ENCODE measurements around the gene HEY2.
A peak's percentile ranks its signal among the peaks of the same experiment; 100 is the strongest.
"Not testable (repeated sequence)": the region's sequence is repeated elsewhere in the genome, so short reads cannot be mapped to it uniquely, and the experiment has no call there.

The HEY2 gene

DNA sequence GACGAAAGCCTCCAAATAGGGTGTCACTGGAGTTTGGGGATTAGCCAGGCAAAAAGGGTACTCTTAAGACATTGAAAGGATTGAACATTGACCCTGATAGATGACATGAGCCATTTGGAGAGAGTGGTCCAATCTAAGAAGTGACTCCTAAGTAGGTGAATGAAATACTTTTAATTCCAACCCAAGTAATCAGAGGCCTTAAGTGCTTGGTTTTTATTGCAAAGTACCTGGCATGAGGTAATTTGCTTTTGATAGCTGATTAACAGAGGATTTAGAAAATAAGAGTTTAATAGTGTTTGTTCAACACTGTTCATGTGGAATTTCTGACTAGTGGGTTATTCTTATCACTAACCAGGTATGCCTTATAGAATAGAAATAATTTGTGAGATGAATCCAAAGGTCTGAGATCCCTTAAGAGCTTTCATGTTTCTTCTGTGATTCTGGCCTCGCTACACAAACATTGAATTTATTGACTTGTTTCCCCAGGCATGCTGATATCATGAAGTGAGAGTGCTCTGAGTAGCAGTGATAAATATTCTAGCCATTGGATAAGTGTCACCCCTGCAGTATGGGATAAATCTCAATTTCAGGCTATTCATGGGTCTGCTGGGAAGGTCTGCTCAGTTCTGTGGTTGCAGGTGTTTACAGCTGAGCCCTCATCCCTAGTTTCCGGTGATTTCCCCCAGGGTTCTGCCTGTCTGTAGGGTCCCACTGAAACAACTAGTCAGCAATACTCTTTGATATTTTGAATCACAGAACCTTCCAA is 47.9 kb downstream of the HEY2 start:
- DNase-seq: no peak

DNA sequence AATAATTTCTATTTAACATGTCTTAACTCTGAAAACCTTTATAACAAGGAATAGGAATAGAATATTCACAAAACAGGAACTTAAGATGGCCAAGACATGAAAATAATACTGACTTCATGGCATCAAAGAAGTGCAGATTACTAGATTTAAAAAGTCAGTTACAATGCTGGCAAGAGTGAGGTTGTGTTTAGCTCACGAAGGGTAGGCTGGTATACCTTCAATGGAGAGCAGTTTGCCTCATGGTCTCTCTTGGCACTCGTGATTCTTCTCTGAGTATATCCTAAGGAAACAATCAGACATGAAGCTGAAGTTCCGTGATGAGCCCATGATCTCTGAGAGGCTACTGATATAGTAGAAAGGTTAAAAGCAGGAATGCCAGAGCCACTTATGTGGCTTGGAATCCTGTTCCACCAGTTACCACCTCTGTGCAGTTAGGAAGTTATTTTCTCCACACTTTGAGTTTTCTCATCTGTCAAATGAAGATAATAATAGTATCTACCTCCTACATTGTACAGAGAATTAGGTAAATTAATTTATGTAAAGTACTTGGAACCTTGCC is 48.5 kb downstream of the HEY2 start:
- no peak for DNase-seq

DNA sequence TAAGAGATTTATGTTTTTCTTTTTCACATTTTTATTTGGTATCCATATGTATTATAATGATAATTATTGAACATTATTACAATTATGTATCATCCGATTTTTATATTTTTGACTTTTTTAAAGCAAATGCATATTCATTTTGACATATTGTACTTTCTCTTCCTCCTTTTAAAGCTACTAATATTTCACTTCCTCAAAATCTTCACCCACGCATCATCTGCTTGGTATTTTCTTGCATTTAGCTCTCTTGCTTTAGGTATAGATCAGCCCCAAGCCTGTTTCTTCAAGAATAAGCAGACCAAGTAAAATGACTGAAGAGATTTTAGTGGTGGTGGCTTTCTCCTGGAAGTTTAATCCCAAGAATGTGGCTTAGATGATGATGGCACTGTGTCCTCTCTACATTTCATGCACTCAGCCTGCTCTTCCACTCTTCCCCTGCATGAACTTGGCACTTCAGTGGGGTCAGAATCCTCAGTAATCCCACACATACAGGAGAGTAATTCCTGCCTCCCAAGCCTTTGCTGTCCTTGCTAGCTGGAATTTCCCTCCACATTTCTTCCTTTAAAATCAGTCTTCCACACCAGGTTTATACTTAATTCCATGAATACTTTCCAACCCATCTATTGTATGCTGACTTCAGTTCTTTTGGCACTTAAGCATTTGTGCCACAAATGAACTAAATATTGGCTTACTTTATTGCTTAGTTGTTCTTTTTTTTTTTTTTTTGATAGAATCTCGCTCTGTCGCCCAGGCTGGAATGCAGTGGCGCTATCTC is 49.5 kb downstream of the HEY2 start:
- no peak for DNase-seq

DNA sequence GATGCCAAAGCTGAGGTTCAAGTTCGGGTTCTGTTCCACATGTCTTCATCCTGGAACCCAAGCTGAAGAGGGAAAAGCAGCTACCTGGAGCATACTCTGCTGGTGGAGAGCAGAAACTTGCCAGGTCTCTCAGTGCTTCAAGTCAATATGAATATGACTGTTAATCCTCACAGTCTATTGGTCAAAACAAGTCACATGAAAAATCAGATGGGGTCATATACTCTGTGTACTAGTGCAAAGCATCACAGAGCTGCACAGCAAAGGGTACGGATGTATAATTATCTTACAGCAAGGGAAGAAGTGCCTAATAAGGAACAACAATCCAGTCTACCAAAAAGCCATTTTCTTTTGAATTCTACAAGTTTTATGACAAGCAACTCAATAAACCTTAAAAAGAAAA is 53.0 kb downstream of the HEY2 start:
- DNase-seq: no peak

DNA sequence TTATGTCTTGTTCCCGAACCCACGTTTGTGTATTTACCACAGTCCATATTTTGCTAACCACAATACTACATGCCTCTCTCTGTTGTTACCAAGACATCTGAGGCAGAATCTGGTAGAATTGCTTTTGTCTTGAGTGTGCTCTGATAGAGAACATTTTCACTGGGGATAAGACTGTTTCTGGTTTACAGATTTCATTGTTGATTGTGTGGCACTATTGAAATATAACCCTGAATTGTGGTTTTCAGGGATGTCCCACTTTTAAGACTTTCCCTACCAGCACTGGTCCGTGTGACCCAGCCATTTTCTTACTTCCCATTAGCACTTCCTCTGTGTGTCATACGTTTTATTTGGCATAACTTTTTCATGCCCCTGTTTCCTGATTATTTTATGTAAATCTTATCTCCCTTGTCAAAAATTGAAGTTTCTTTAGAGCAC is 53.5 kb downstream of the HEY2 start:
- DNase-seq: no peak

DNA sequence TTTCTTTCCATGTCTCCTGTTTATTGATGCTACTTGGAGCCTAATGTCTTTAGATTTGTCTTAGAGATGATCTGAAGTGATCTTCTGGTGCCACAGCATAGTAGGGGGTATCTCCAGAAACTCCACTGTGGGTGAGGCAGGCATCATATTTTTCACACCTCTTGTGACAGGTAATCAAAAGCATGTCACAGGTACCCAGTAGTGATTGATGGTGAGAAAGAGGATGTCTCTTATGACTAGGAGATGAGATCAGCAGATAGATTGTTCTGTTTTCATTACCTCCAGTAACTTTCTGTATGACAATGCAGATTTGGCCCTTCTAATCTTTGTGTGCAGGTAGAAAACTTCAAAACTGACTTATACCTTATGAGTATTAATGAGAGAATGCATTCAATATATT is 54.8 kb downstream of the HEY2 start:
- DNase-seq: peak; percentile 19

DNA sequence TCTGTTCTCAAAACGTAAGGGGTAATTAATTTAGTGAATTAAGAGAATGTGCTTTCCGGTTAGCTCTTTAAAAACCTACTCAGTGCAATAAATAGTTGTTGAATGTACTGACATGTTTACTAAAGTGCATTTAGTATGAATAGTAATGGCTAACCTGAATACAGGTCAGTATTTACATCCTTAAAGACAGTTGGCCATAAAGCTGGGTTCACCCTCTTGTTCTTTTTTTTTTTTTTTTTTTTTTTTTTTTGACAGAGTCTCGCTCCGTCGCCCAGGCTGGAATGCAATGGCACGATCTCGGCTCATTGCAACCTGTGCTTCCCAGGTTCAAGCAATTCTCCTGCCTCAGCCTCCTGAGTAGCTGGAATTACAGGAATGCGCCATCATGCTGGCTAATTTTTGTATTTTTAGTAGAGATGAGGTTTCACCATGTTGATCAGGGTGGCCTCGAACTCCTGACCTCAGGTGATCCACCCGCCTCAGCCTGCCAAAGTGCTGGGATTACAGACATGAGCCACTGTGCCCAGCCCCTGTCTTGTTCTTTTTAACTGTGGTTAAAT is 55.5 kb downstream of the HEY2 start:
- not testable (repeated sequence) for DNase-seq

DNA sequence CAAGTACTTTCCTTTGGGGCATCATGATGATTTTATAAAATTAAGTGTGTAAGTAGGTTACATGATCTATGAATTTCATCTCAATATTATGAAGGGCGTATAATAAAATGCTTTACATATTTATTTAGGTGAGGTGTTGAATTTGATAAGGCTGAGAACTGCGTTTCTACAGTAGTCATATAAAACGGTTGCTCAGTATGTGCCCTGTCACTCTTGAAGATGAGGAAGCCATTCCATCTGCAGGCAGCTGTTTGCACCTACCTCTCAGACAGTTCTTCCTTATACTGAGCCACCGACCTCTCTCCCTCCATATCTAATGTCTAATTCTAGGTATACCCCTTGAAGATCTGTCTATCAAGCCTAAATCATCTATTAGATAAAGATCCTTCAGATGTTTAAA is 57.4 kb downstream of the HEY2 start:
- DNase-seq: no peak

DNA sequence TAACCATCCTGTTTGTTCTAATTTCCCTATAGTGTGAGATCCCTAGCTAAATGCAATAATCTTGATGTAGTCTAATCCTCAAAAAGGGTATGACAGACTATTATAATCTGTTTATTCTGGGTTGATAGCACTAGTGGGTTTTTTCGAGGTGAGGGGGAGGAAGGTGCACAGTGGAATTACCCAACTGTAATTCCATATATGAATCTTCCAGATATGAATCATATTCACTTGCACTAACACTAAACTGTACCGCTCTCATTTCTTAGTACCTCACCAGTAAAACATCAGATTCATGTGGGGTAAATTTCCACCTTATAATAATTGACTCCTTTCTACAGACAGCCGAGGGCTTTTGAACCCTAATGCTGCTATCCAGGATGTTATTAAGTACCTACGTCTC is 57.9 kb downstream of the HEY2 start:
- DNase-seq: no peak

DNA sequence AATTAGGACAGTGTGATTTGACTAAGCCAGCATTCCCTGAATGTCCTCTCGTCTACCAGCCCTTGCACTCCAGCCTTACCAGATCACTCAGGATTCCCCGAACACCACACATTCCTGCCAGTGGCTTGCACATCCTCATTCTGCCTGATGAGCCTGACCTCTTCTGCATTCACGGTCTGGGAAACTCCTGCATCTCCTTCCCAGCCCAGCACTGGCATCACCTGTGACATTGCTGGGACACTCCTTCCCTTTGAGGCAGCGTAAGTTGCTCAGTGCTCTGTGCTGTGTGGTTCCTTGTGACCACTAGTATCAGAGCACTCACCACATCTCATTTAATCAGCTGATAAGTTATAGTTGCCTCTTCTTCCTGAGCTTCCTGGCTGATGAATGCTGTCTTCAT is 58.6 kb downstream of the HEY2 start:
- no peak for DNase-seq

DNA sequence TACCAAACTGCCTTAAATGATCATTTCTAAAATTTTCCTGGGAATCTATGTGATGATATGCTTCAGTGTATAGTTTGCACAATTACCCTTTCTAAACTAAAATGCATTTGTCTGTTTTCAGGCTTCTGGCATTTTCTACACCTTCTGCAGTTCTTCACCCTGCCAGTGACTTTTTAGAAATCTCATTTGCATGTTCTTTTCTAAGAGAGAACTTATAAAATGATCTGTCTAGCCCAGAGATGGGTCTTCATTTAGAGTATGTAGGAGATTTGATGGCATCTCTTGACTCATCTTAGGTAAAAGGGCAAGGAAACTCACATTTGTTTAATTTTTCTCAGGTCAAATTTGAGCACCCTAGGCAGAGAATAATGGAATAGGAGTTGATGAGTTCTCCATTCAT is 59.2 kb downstream of the HEY2 start:
- DNase-seq: no peak

DNA sequence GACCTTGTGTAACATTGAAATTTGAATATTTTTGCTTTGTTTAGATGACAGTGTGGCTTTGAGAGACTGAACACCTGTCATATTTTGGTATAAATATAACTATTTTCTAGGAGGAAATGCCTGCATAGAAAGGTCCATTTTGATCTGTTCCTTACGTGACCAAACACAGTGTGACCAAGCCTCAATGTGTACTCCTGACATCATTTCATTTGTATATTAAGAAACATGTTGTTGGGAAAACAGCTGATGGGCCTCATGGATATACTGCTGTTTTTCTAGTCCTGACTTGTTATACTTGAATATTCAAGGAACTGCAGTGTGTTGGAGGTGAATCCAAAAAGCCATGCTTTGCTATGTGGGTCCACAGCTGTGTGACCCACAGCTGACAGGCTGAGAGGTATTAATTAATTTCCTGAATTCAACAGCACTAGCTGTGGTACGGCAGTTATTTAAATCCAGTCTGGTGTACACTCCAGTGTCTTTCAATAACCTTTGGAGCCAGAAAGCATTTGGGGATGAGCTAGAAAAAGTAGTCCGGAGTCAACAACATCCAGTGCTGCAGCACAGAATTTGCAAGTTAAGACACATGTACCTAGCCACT is 60.2 kb downstream of the HEY2 start:
- DNase-seq: no peak

DNA sequence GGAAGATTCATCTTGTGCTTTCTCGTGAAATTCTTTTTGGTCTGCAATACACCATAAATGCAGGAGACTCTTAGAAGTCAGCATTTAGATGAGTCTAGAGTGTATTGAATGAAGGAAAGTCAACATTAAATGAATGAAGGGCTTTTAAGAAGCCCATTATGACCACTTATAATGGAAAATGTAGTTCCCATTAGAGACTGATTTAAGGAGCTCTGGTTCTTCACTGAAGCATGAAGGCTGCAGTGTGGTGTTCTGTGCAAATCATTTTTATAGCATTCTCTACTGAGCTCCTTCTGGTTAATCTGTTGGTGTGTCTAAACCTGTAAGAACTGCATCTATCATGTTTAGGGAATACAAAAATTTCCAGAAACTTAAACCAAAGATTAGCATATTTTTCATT is 61.0 kb downstream of the HEY2 start:
- no peak for DNase-seq

All from CD4-positive, alpha-beta T cell treated with Interleukin-6 for 4 hours (primary cell).